Panc1 (cell line): ENCODE results near the gene PAX5. TPM values are rescaled to one million over a fixed set of nuclear protein-coding genes. Genes with fewer than 3 reads are reported as not detected.

ENCODE experiments used
- ATAC-seq: fragments of 200-7000 bp; cut with Tn5 transposase; 2 replicates; pipeline ENCODE4 v1.9.1; 2020; ENCODE audit warnings: mild to moderate bottlenecking, moderate library complexity
- BruUV-seq: library from RNA; stranded (reverse); fragments of 400-500 nt; replicated peaks from 2 replicates; lab custom pipeline; 2021; lab: Mats Ljungman, UMichigan
- CTCF ChIA-PET: fragments of 300-600 bp; sonication (Branson Sonifier 250); formaldehyde crosslinking; loops from one replicate; lab custom pipeline; 2022; ENCODE audit warnings: antibody characterized with exemption; lab: Charles Lee
- POLR2A ChIA-PET: fragments of 300-600 bp; sonication (Branson Sonifier 250); formaldehyde crosslinking; loops from one replicate; lab custom pipeline; 2022; ENCODE audit warnings: antibody characterized with exemption; lab: Charles Lee
- DNase-seq: peaks from one replicate; pipeline ENCODE4 v3.0.0-alpha.2; 2010; ENCODE audit warnings: low read depth, low spot score
- H3K27ac ChIP-seq: 2 replicates; pipeline ENCODE4 v1.5.1; 2011; ENCODE audit warnings: mild to moderate bottlenecking, low read length, inconsistent platforms
- H3K27me3 ChIP-seq: fragments of 200-500 bp; sonication (Bioruptor generic); 2 replicates; pipeline ENCODE4 v1.6.0; 2014; ENCODE audit warnings: low read length, inconsistent platforms; ENCODE audit not compliant: control insufficient read depth, insufficient read depth
- H3K36me3 ChIP-seq: fragments of 200-500 bp; sonication (Bioruptor generic); 2 replicates; pipeline ENCODE4 v1.5.1; 2014; ENCODE audit warnings: inconsistent platforms, mild to moderate bottlenecking, low read length, moderate library complexity; ENCODE audit not compliant: control insufficient read depth, insufficient read depth
- H3K4me1 ChIP-seq: 2 replicates; pipeline ENCODE4 v1.5.1; 2011; ENCODE audit warnings: inconsistent platforms, mild to moderate bottlenecking, low read length, moderate library complexity; ENCODE audit not compliant: control insufficient read depth, insufficient read depth
- H3K4me3 ChIP-seq, 2 experiments: 2 replicates each; pipeline ENCODE4 v1.5.1; 2011 to 2012; ENCODE audit warnings: low read depth in 2 of 2, low read length in 2 of 2, mild to moderate bottlenecking in 2 of 2, inconsistent platforms in 1 of 2, moderate library complexity in 1 of 2
- H3K9me3 ChIP-seq: fragments of 200-500 bp; sonication (Bioruptor generic); 2 replicates; pipeline ENCODE4 v1.5.1; 2014; ENCODE audit warnings: low read depth, mild to moderate bottlenecking, inconsistent platforms, low read length, moderate library complexity; ENCODE audit not compliant: control insufficient read depth, insufficient read depth
- POLR2AphosphoS5 ChIP-seq: IDR thresholded peaks from 2 replicates; pipeline ENCODE4 v1.6.1; 2012; ENCODE audit warnings: mild to moderate bottlenecking, low read depth, low read length, moderate library complexity
- SIN3A ChIP-seq: IDR thresholded peaks from 2 replicates; pipeline ENCODE4 v1.6.1; 2012; ENCODE audit warnings: low read depth, mild to moderate bottlenecking, low read length, moderate library complexity, borderline replicate concordance; ENCODE audit not compliant: insufficient read depth
- TCF7L2 ChIP-seq: IDR thresholded peaks from 2 replicates; pipeline ENCODE4 v1.6.1; 2011; ENCODE audit warnings: mild to moderate bottlenecking, low read depth, low read length, inconsistent platforms
- in situ Hi-C: cut with HindIII; loops from 2 replicates; pipeline ENCODE4 v1.10.0; 2016; ENCODE audit warnings: low sequenced_read_pairs, low pct_unique_long_range_greater_than_20kb
- intact Hi-C: fragments of 100-400 bp; cut with micrococcal nuclease; formaldehyde crosslinking; loops from one replicate; pipeline ENCODE4 v1.10.0; 2022; ENCODE audit not compliant: unreplicated experiment
- total RNA-seq: library from RNA; stranded (reverse); gene quantifications from one replicate; pipeline ENCODE4 v1.2.1, GENCODE V29; 2021; ENCODE audit not compliant: unreplicated experiment
- TF ChIP-seq, protein P1 (sequence below), 2 experiments: IDR thresholded peaks; 2 replicates each; pipeline ENCODE4 v1.6.1; 2011 to 2012; ENCODE audit warnings: low read depth in 2 of 2, control low read depth in 1 of 2, low read length in 1 of 2, mild to moderate bottlenecking in 1 of 2, moderate library complexity in 1 of 2; ENCODE audit not compliant: insufficient read depth in 1 of 2
- TF ChIP-seq, protein P2 (sequence below): fragments of 450-650 bp; IDR thresholded peaks from 2 replicates; pipeline ENCODE4 v1.5.1; 2017; ENCODE audit warnings: mild to moderate bottlenecking

PAX5 gene
- total RNA-seq, 1 experiment from 2014 or later: 0.39 TPM

- in situ Hi-C loops: no loop called here
These were observed 92.6 kb downstream of the PAX5 start for GRCh38 chr9:36941441-36941840.

DNA sequence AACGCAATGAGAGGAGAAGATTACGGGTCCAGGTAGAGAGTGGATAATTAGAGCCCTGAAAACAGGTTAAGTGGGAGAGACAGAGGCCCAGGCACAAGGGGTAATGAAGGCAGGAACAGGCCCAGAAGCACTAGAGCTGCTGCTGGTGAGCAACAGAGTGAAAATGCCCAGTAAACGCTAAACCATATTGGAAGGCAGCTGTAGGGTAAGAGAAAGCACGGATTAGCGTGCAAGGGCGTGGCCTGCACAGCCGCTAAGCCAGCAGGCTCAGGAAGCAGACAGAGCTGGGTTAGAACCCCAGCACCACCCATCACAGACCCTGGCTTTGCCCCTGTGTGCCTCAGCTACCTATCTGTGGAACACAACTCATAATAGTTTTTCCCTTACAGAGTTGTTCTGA lies 93.2 kb downstream of the PAX5 start:
- Histone ChIP-seq H3K27ac (no peak overlapping the region), H3K4me1 (peaks cover 3% of the 10 kb centered on the region; the same call in 1 of the 2 replicates), H3K4me3 (no peak overlapping the region), H3K9me3 (no peaks in the 10 kb centered on the region), H3K36me3 (no peaks in the 10 kb centered on the region), H3K27me3 (no peaks in the 10 kb centered on the region)
- in situ Hi-C loops: no loop called here
- ChIA-PET CTCF (interaction anchor here (0.6 kb wide), 1 partner anchor 22 kb away, joined by 3 read pairs; no protein-coding TSS in a partner anchor), POLR2A (no interaction called here)
- ATAC-seq (no peak), DNase-seq (no peak)
- BruUV-seq: no TSS peak
- intact Hi-C loops: no loop called here
- TF ChIP-seq, protein P1, sequence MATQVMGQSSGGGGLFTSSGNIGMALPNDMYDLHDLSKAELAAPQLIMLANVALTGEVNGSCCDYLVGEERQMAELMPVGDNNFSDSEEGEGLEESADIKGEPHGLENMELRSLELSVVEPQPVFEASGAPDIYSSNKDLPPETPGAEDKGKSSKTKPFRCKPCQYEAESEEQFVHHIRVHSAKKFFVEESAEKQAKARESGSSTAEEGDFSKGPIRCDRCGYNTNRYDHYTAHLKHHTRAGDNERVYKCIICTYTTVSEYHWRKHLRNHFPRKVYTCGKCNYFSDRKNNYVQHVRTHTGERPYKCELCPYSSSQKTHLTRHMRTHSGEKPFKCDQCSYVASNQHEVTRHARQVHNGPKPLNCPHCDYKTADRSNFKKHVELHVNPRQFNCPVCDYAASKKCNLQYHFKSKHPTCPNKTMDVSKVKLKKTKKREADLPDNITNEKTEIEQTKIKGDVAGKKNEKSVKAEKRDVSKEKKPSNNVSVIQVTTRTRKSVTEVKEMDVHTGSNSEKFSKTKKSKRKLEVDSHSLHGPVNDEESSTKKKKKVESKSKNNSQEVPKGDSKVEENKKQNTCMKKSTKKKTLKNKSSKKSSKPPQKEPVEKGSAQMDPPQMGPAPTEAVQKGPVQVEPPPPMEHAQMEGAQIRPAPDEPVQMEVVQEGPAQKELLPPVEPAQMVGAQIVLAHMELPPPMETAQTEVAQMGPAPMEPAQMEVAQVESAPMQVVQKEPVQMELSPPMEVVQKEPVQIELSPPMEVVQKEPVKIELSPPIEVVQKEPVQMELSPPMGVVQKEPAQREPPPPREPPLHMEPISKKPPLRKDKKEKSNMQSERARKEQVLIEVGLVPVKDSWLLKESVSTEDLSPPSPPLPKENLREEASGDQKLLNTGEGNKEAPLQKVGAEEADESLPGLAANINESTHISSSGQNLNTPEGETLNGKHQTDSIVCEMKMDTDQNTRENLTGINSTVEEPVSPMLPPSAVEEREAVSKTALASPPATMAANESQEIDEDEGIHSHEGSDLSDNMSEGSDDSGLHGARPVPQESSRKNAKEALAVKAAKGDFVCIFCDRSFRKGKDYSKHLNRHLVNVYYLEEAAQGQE (IDR thresholded peaks at IDR 0.05; ENCODE audit: insufficient read depth in 1 of 2, low read depth in 2 of 2, low read length in 1 of 2): no peak
- TF ChIP-seq, protein P2, sequence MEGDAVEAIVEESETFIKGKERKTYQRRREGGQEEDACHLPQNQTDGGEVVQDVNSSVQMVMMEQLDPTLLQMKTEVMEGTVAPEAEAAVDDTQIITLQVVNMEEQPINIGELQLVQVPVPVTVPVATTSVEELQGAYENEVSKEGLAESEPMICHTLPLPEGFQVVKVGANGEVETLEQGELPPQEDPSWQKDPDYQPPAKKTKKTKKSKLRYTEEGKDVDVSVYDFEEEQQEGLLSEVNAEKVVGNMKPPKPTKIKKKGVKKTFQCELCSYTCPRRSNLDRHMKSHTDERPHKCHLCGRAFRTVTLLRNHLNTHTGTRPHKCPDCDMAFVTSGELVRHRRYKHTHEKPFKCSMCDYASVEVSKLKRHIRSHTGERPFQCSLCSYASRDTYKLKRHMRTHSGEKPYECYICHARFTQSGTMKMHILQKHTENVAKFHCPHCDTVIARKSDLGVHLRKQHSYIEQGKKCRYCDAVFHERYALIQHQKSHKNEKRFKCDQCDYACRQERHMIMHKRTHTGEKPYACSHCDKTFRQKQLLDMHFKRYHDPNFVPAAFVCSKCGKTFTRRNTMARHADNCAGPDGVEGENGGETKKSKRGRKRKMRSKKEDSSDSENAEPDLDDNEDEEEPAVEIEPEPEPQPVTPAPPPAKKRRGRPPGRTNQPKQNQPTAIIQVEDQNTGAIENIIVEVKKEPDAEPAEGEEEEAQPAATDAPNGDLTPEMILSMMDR: no peak
- TF ChIP-seq SIN3A (no peak), POLR2AphosphoS5 (no peak), TCF7L2 (no peak)

More at GRCh38 chr9:36941441-36941840, 92.6 kb downstream of the PAX5 start:
- POLR2A ChIA-PET: no interaction called here
- H3K27me3 ChIP-seq: no peaks in the 10 kb centered on the region
- H3K9me3 ChIP-seq: no peaks in the 10 kb centered on the region
- no peaks in the 10 kb centered on the region; the same call in 1 of the 2 replicates for H3K4me1 ChIP-seq
- H3K4me3 ChIP-seq: no peak overlapping the region
- no peaks in the 10 kb centered on the region for H3K36me3 ChIP-seq
- CTCF ChIA-PET: interaction anchor here (1.0 kb wide), 1 partner anchor 69 kb away, joined by 4 read pairs; no protein-coding TSS in a partner anchor
- no peak for ATAC-seq
- no peak overlapping the region for H3K27ac ChIP-seq
- BruUV-seq: no TSS peak
- intact Hi-C loops: no loop called here
- no peak for DNase-seq
- TF ChIP-seq, protein P2: no peak
- TF ChIP-seq TCF7L2: no peak
- TF ChIP-seq POLR2AphosphoS5: no peak
- no peak for TF ChIP-seq SIN3A
- TF ChIP-seq, protein P1 (IDR thresholded peaks at IDR 0.05; ENCODE audit: insufficient read depth in 1 of 2, low read depth in 2 of 2, low read length in 1 of 2): no peak
